HepG2 (cell line): ENCODE results near the gene SEC14L2. TPM values are rescaled to one million over a fixed set of nuclear protein-coding genes. Genes with fewer than 3 reads are reported as not detected.

Source experiments
- ATAC-seq: fragments of 200-7000 bp; cut with Tn5 transposase; 3 replicates; pipeline ENCODE4 v1.9.1; 2020; ENCODE audit warnings: mild to moderate bottlenecking, moderate library complexity
- Bru-seq: library from RNA; stranded (reverse); fragments of 400-500 nt; gene quantifications from one replicate; lab custom pipeline; 2021; lab: Mats Ljungman, UMichigan
- BruChase-seq, 2 experiments: library from RNA; stranded (reverse); fragments of 400-500 nt; gene quantifications; one replicate each; lab custom pipeline; 2021; lab: Mats Ljungman, UMichigan
- BruUV-seq: library from RNA; stranded (reverse); fragments of 400-500 nt; replicated peaks from 2 replicates; lab custom pipeline; 2021; lab: Mats Ljungman, UMichigan
- CTCF ChIA-PET: fragments of 300-600 bp; formaldehyde crosslinking; extraction: SDS; loops from one replicate; lab custom pipeline; 2021; ENCODE audit warnings: low total read pairs, inconsistent platforms, low intra/inter-chr PET ratio; lab: Yijun Ruan, JAX
- POLR2A ChIA-PET: fragments of 350-600 bp; sonication (Branson Sonifier 250); formaldehyde crosslinking; loops from one replicate; lab custom pipeline; 2020; ENCODE audit warnings: antibody characterized with exemption, inconsistent platforms; lab: Yijun Ruan, JAX
- DNase-seq: peaks from one replicate; pipeline ENCODE4 v3.0.0-alpha.2; 2015; ENCODE audit warnings: low spot score
- FAIRE-seq: peaks from 3 replicates; lab custom pipeline; 2011; peaks lifted over from hg19 to GRCh38; lab: Jason Lieb, UNC
- H2AFZ ChIP-seq: one replicate; pipeline ENCODE4 v1.6.1; 2011; ENCODE audit warnings: low read length, inconsistent platforms
- H3K27ac ChIP-seq: fragments of 300-600 bp; 3 replicates; pipeline ENCODE4 v1.8.0; 2011; ENCODE audit warnings: mixed run types, mild to moderate bottlenecking, mixed read lengths, low read length, inconsistent platforms; ENCODE audit not compliant: insufficient read depth; ENCODE audit errors: extremely low read length
- H3K27me3 ChIP-seq, 2 experiments: fragments of 200-600 bp in 1 of 2; 2 replicates in 1 of 2; 3 replicates in 1 of 2; pipeline versions ENCODE4 v1.6.0 to v1.8.0; 2011; ENCODE audit warnings: low read length in 2 of 2, mild to moderate bottlenecking in 2 of 2, moderate library complexity in 2 of 2, inconsistent platforms in 1 of 2; ENCODE audit not compliant: insufficient read depth in 2 of 2, control insufficient read depth in 1 of 2
- H3K36me3 ChIP-seq, 2 experiments: fragments of 200-600 bp in 1 of 2; replicated peaks in 1 of 2; 2 replicates in 1 of 2; 3 replicates in 1 of 2; pipeline versions ENCODE4 v1.5.1 to v1.8.0; 2011; ENCODE audit warnings: low read length in 2 of 2, inconsistent platforms in 1 of 2; ENCODE audit not compliant: insufficient read depth in 2 of 2, control insufficient read depth in 1 of 2
- H3K4me1 ChIP-seq: 2 replicates; pipeline ENCODE4 v1.5.1; 2012; ENCODE audit warnings: low read length, inconsistent platforms; ENCODE audit not compliant: insufficient read depth
- H3K4me2 ChIP-seq: 2 replicates; pipeline ENCODE4 v1.6.0; 2011; ENCODE audit warnings: low read depth, low read length, inconsistent platforms
- H3K4me3 ChIP-seq, 3 experiments: fragments of 200-600 bp in 1 of 3; sonication (generic), shearing (Covaris generic) in 1 of 3; replicated peaks in 1 of 3; 2 replicates each; pipeline ENCODE4 v1.5.1; 2011 to 2016; ENCODE audit warnings: low read length in 3 of 3, inconsistent platforms in 2 of 3, low read depth in 2 of 3, mild to moderate bottlenecking in 2 of 3, control low read depth in 1 of 3, mixed read lengths in 1 of 3; ENCODE audit not compliant: insufficient read depth in 1 of 3
- H3K79me2 ChIP-seq: one replicate; pipeline ENCODE4 v1.6.1; 2011; ENCODE audit warnings: low read length, inconsistent platforms; ENCODE audit not compliant: insufficient read depth
- H3K9ac ChIP-seq: 2 replicates; pipeline ENCODE4 v1.6.0; 2011; ENCODE audit warnings: mild to moderate bottlenecking, low read depth, low read length, inconsistent platforms; ENCODE audit not compliant: insufficient read depth
- H3K9me3 ChIP-seq: 2 replicates; pipeline ENCODE4 v1.5.1; 2012; ENCODE audit warnings: mild to moderate bottlenecking, low read length
- H4K20me1 ChIP-seq: 2 replicates; pipeline ENCODE4 v1.6.0; 2011; ENCODE audit warnings: inconsistent platforms, mild to moderate bottlenecking, low read length, moderate library complexity; ENCODE audit not compliant: insufficient read depth
- ARNT2 ChIP-seq: sonication (generic); formaldehyde crosslinking; IDR thresholded peaks from 2 replicates; pipeline ENCODE4 v1.8.0; 2022; ENCODE audit warnings: mild to moderate bottlenecking, low read depth, missing genetic modification reagents, moderate library complexity
- ELF4 ChIP-seq: sonication (generic); formaldehyde crosslinking; IDR thresholded peaks from 2 replicates; pipeline ENCODE4 v1.5.0; 2020; ENCODE audit warnings: missing genetic modification reagents, mild to moderate bottlenecking, moderate library complexity, borderline replicate concordance
- ESRRA ChIP-seq: sonication (generic); formaldehyde crosslinking; IDR thresholded peaks from 2 replicates; pipeline ENCODE4 v1.5.1; 2020; ENCODE audit warnings: mild to moderate bottlenecking, low read depth, missing genetic modification reagents
- MAZ ChIP-seq, 2 experiments: sonication (generic) in 1 of 2; formaldehyde crosslinking in 1 of 2; IDR thresholded peaks; 2 replicates each; pipeline versions ENCODE4 v1.5.0 to v1.6.1; 2012 to 2020; ENCODE audit warnings: low read depth in 2 of 2, mild to moderate bottlenecking in 2 of 2, borderline replicate concordance in 1 of 2, improper control_type of control experiment in 1 of 2, low read length in 1 of 2, missing genetic modification reagents in 1 of 2, moderate library complexity in 1 of 2
- ZBTB38 ChIP-seq: sonication (generic); formaldehyde crosslinking; IDR thresholded peaks from 2 replicates; pipeline ENCODE4 v1.5.1; 2020; ENCODE audit warnings: mild to moderate bottlenecking, missing genetic modification reagents
- ZNF331 ChIP-seq: sonication (generic); formaldehyde crosslinking; IDR thresholded peaks from 2 replicates; pipeline ENCODE4 v1.4.0; 2020; ENCODE audit warnings: missing genetic modification reagents
- ZNF460 ChIP-seq: sonication (generic); formaldehyde crosslinking; IDR thresholded peaks from 2 replicates; pipeline ENCODE4 v1.5.1; 2020; ENCODE audit warnings: missing genetic modification reagents, mild to moderate bottlenecking, borderline replicate concordance
- ZNF768 ChIP-seq: sonication (generic); formaldehyde crosslinking; IDR thresholded peaks from 2 replicates; pipeline ENCODE4 v1.4.0; 2020; ENCODE audit warnings: missing genetic modification reagents
- WGBS: methylation state at CpG from one replicate; pipeline ENCODE4 v1.1.6; 2017; ENCODE audit warnings: low lambda C conversion rate; 5-methylcytosine and 5-hydroxymethylcytosine counted together
- in situ Hi-C: cut with HindIII; loops from 2 replicates; pipeline ENCODE4 v1.10.0; 2017; ENCODE audit warnings: low pct_unique_long_range_greater_than_20kb; ENCODE audit not compliant: extremely low pct_ligation_motif_present
- intact Hi-C: fragments of 100-400 bp; cut with micrococcal nuclease; formaldehyde crosslinking; loops from one replicate; pipeline ENCODE4 v1.10.0; 2022; ENCODE audit not compliant: unreplicated experiment
- long read RNA-seq, 2 experiments: library from RNA in 1 of 2; library from polyadenylated mRNA in 1 of 2; stranded (forward) in 1 of 2; unstranded in 1 of 2; transcript quantifications; one replicate each; pipeline ENCODE4 v2.0.0, GENCODE V29; 2019 to 2022
- polyA minus RNA-seq, 3 experiments: library from RNA; depleted of rRNA, polyadenylated mRNA; stranded (reverse); fragments of >200 nt; gene quantifications; 2 replicates each; pipeline ENCODE4 v1.2.3, GENCODE V29; 2011; ENCODE audit warnings: low replicate concordance in 1 of 3
- polyA plus RNA-seq, 8 experiments: library from polyadenylated mRNA; depleted of rRNA in 3 of 8; stranded (reverse) in 7 of 8; unstranded in 1 of 8; fragments of >200 nt; fragmentation: Illumina TruSeq in 4 of 8; extraction: Trizol in 4 of 8; gene quantifications; 2 replicates each; pipeline versions ENCODE4 v1.2.1 to v1.2.3, GENCODE V29; 2011 to 2016; ENCODE audit warnings: low read depth in 4 of 8, missing spikeins in 1 of 8, mixed read lengths in 1 of 8; ENCODE audit not compliant: insufficient read depth in 1 of 8
- total RNA-seq, 5 experiments: library from RNA; depleted of rRNA; stranded (reverse); fragments of >200 nt; fragmentation: Illumina TruSeq; extraction: Trizol; gene quantifications; 2 replicates each; pipeline ENCODE4 v1.2.3, GENCODE V29; 2016; ENCODE audit warnings: low read depth in 1 of 5
- TF ChIP-seq, protein P1 (sequence below), 2 experiments: sonication (generic) in 1 of 2; formaldehyde crosslinking in 1 of 2; IDR thresholded peaks; 2 replicates each; pipeline versions ENCODE4 v1.4.0 to v1.6.1; 2018 to 2020; ENCODE audit warnings: missing genetic modification reagents in 2 of 2, borderline replicate concordance in 1 of 2, low read depth in 1 of 2, mild to moderate bottlenecking in 1 of 2, missing biosample characterization in 1 of 2
- TF ChIP-seq, protein P2 (sequence below): sonication (generic); formaldehyde crosslinking; IDR thresholded peaks from 2 replicates; pipeline ENCODE4 v1.4.0; 2020; ENCODE audit warnings: missing genetic modification reagents, low read depth, mild to moderate bottlenecking, borderline replicate concordance
- TF ChIP-seq, protein P3 (sequence below): sonication (generic); formaldehyde crosslinking; IDR thresholded peaks from 2 replicates; pipeline ENCODE4 v1.4.0; 2020; ENCODE audit warnings: mild to moderate bottlenecking, missing genetic modification reagents

Gene SEC14L2
- total RNA-seq (2016; rRNA removed; fragmentation: Illumina TruSeq; extraction: Trizol) (4.1 and 5.3 TPM in 2 replicates), polyA plus RNA-seq (2011; rRNA removed) (5.1 and 9.1 TPM in 2 replicates), polyA minus RNA-seq (2011; rRNA and poly(A)+ RNA removed; ENCODE audit: low replicate concordance) (13.5 and 19.9 TPM in 2 replicates), Bru-seq, nascent RNA (percentile 51 among the genes with signal in this experiment), BruChase-seq, experiment 1, labeled RNA remaining after a 6-hour chase (percentile 60 among the genes with signal in this experiment), BruChase-seq, experiment 2, labeled RNA remaining after a 2-hour chase (percentile 48 among the genes with signal in this experiment)
- 0.71 and 0.88 TPM in 2 replicates for total RNA-seq (2016; cell fraction: cytosol; rRNA removed; fragmentation: Illumina TruSeq; extraction: Trizol; ENCODE audit: low read depth)
- total RNA-seq (2016; cell fraction: insoluble cytoplasmic fraction; rRNA removed; fragmentation: Illumina TruSeq; extraction: Trizol), result 5.1 TPM in 2 replicates
- total RNA-seq (2016; cell fraction: membrane; rRNA removed; fragmentation: Illumina TruSeq; extraction: Trizol), result 2.0 and 2.8 TPM in 2 replicates
- total RNA-seq (2016; cell fraction: nucleus; rRNA removed; fragmentation: Illumina TruSeq; extraction: Trizol), result 3.5 and 5.0 TPM in 2 replicates
- 6.9 and 7.2 TPM in 2 replicates for polyA plus RNA-seq (2011; cell fraction: cytosol; rRNA removed)
- 13.4 and 15.2 TPM in 2 replicates for polyA plus RNA-seq (2011; cell fraction: nucleus; rRNA removed)
- 4.1 and 4.7 TPM in 2 replicates for polyA plus RNA-seq (2012)
- polyA plus RNA-seq (2016; cell fraction: cytosol; fragmentation: Illumina TruSeq; extraction: Trizol; ENCODE audit: low read depth), result 1.8 and 2.4 TPM in 2 replicates
- polyA plus RNA-seq (2016; cell fraction: insoluble cytoplasmic fraction; fragmentation: Illumina TruSeq; extraction: Trizol; ENCODE audit: low read depth), result 5.3 and 5.4 TPM in 2 replicates
- polyA plus RNA-seq (2016; cell fraction: membrane; fragmentation: Illumina TruSeq; extraction: Trizol; ENCODE audit: low read depth), result 1.9 and 2.3 TPM in 2 replicates
- polyA plus RNA-seq (2016; cell fraction: nucleus; fragmentation: Illumina TruSeq; extraction: Trizol; ENCODE audit: insufficient read depth, low read depth), result 5.5 and 6.3 TPM in 2 replicates
- polyA minus RNA-seq (2011; cell fraction: cytosol; rRNA and poly(A)+ RNA removed), result 4.4 and 5.6 TPM in 2 replicates
- polyA minus RNA-seq (2011; cell fraction: nucleus; rRNA and poly(A)+ RNA removed), result 11.5 and 19.1 TPM in 2 replicates
- long read RNA-seq, experiment 1, full-length matches to known transcripts, result 3 of 3 reads
- long read RNA-seq, experiment 1, partial matches to known transcripts, result 0 of 3 reads
- long read RNA-seq, experiment 1, other reads (novel, unspliced or antisense), result 0 of 3 reads
- long read RNA-seq, experiment 2, full-length matches to known transcripts, result 9 of 12 reads
- long read RNA-seq, experiment 2, partial matches to known transcripts, result 0 of 12 reads
- long read RNA-seq, experiment 2, other reads (novel, unspliced or antisense), result 3 of 12 reads

DNA sequence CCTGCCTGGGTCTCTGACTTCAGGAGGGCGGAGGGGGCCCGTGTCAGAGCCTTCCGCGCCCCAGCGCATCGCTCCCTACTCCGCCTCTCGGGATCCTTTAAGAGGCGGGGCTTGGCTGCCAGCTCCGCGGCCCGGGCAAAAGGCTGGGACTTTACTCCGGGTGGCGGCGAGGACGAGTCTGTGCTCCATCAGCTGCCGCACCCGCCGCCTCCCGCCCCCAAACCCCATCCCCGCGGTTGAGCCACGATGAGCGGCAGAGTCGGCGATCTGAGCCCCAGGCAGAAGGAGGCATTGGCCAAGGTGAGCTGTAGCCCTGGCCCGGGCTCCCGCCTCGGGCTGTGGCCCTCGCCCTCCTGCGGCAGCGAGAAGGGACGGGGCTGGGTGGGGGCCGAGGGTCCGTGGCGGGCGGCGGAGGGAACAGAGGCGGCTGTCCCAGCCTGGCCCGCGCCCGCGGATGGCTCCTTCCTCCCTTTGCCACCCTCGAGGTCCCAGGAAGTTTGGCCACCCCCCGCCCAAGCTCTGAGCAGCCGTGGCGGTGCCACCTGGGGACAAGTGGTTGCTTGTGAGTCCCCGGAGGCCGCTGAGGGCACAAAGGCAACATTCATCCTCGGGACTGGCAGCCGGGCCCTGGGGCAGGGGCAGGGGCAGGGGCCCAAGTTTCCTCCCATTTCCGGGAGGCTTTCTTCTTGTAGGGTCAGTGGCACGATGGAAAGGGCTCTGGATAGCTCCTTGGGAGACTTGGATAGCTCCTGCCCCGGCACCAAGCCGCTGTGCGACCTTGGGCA, at the start of gene SEC14L2:
Gene SEC14L2 (plus strand): TSS at position 148 of the 785 bp plus-strand sequence. CDS start 99 bp downstream, at position 247.
- Histone ChIP-seq H2AFZ (no peak within 1 kb of the TSS), H3K9me3 (no peaks in the 10 kb centered on the region), H4K20me1 (no peaks in the 10 kb centered on the region), H3K4me1 (peaks cover 64% of the 10 kb centered on the region), H3K9ac (peak within 1 kb of the TSS; percentile 58), H3K79me2 (no peaks in the 10 kb centered on the region), H3K27me3 (peaks cover 0 to 4% of the 10 kb centered on the region in 2 experiments; a peak in 1 of 5 replicates), H3K36me3 (no peaks in the 10 kb centered on the region), H3K4me2 (peak within 1 kb of the TSS; percentile 94), H3K27ac (no peak within 1 kb of the TSS), H3K4me3 (peak within 1 kb of the TSS; percentile 67 to 84 (median 74))
- BruUV-seq, result TSS peak; percentile 66
- CTCF ChIA-PET, result no interaction called here
- intact Hi-C loops (no loop called here), in situ Hi-C loops (loop anchor here (25.0 kb wide), 1 partner anchor 285 kb away; no protein-coding TSS in a partner anchor)
- WGBS, result 0% methylated on average over 10 of the region's 56 CpGs
- POLR2A ChIA-PET, result interaction anchor here (0.5 to 10.2 kb wide), 5 partner anchors 9 to 452 kb away, joined by 3 to 164 read pairs (median 8); partner anchors contain the start of genes MTFP1 and RNF215
- FAIRE-seq (no peak), ATAC-seq (peak; percentile 65), DNase-seq (no peak)
- TF ChIP-seq, protein P1, sequence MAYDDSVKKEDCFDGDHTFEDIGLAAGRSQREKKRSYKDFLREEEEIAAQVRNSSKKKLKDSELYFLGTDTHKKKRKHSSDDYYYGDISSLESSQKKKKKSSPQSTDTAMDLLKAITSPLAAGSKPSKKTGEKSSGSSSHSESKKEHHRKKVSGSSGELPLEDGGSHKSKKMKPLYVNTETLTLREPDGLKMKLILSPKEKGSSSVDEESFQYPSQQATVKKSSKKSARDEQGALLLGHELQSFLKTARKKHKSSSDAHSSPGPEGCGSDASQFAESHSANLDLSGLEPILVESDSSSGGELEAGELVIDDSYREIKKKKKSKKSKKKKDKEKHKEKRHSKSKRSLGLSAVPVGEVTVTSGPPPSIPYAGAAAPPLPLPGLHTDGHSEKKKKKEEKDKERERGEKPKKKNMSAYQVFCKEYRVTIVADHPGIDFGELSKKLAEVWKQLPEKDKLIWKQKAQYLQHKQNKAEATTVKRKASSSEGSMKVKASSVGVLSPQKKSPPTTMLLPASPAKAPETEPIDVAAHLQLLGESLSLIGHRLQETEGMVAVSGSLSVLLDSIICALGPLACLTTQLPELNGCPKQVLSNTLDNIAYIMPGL (CRISPR knock-in tag; IDR thresholded peaks at IDR 0.05; ENCODE audit: borderline replicate concordance in 1 of 2, low read depth in 1 of 2), result peak in 1 of 2 experiments; percentile 60; a peak in 1 of 4 replicates
- TF ChIP-seq ARNT2 (CRISPR knock-in tag), result peak; percentile 22; the same call in 1 of the 2 replicates
- TF ChIP-seq, protein P2, sequence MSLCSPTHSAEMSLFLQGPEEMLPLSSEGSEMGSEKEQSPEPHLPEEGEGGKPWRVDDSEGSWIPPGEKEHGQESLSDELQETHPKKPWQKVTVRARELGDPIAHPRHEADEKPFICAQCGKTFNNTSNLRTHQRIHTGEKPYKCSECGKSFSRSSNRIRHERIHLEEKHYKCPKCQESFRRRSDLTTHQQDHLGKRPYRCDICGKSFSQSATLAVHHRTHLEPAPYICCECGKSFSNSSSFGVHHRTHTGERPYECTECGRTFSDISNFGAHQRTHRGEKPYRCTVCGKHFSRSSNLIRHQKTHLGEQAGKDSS (CRISPR knock-in tag), result no peak
- no peak for TF ChIP-seq ELF4 (CRISPR knock-in tag)
- TF ChIP-seq, protein P3, sequence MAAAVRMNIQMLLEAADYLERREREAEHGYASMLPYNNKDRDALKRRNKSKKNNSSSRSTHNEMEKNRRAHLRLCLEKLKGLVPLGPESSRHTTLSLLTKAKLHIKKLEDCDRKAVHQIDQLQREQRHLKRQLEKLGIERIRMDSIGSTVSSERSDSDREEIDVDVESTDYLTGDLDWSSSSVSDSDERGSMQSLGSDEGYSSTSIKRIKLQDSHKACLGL, result peak; percentile 43; the same call in 1 of the 2 replicates
- TF ChIP-seq MAZ (IDR thresholded peaks at IDR 0.05; ENCODE audit: borderline replicate concordance, low read depth, low read length), result no peak
- TF ChIP-seq MAZ (CRISPR knock-in tag; IDR thresholded peaks at IDR 0.05; ENCODE audit: low read depth), result peak; percentile 33; the same call in 1 of the 2 replicates
- TF ChIP-seq ESRRA (CRISPR knock-in tag), result peak; percentile 43; the same call in 1 of the 2 replicates
- 0 out of 2 replicates have a peak, but pooled peaks have one; percentile 53 for TF ChIP-seq ZBTB38 (CRISPR knock-in tag)
- no peak for TF ChIP-seq ZNF460
- TF ChIP-seq ZNF331 (CRISPR knock-in tag), result no peak
- TF ChIP-seq ZNF768 (CRISPR knock-in tag), result peak; percentile 54
